ENCODE data around the gene NMRAL1.

NMRAL1 gene

DNA sequence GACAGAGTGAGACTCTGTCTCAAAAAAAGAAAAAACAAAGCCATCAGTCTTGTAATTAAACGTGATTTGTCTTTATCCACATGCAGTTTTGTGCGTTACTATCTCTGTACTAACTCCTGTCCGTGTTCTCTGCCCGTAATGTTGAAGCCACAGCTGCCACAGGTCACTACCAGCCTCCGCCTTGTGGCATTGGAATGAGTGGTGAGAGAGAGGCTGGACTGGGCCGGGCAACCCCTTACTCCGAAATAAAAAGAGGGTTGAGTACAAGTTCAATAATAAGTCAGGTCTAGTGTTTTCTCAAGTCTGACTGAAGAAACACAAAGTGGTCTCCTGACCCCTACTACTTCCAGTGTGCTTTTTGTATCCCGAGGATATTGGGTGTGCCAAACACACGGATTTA lies 43.4 kb downstream of the NMRAL1 start:
- Mint-ChIP-seq H3K4me3 (no peak overlapping the region), H3K9me3 (no peaks in the 10 kb centered on the region), H3K36me3 (peaks cover 40% of the 10 kb centered on the region), H3K27me3 (no peaks in the 10 kb centered on the region), H3K27ac (no peak overlapping the region), H3K4me1 (peaks cover 29% of the 10 kb centered on the region)
- ATAC-seq = no peak

DNA sequence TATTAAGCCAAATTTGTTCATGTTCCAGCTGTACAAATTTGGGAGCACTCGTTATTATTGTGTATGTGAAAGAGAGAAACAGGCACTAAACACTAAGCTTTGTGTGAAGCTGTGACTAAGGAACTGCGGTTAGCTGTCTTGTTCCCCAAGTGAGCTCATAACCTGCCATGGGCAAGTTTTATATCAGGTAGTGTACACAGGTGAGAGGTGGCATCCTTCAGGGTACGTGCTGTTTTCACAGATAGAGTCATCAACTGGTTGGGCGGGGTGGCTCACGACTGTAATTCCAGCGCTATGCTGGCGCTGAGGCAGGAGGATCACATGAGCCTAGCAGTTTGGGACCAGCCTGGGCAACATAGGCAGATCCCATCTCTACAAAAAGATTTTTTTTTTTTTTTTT lies 45.9 kb downstream of the NMRAL1 start:
- Mint-ChIP-seq H3K9me3 (no peaks in the 10 kb centered on the region), H3K4me3 (no peak overlapping the region), H3K36me3 (peaks cover 19% of the 10 kb centered on the region), H3K27ac (no peak overlapping the region), H3K4me1 (peaks cover 30% of the 10 kb centered on the region), H3K27me3 (no peaks in the 10 kb centered on the region)
- ATAC-seq = no peak

DNA sequence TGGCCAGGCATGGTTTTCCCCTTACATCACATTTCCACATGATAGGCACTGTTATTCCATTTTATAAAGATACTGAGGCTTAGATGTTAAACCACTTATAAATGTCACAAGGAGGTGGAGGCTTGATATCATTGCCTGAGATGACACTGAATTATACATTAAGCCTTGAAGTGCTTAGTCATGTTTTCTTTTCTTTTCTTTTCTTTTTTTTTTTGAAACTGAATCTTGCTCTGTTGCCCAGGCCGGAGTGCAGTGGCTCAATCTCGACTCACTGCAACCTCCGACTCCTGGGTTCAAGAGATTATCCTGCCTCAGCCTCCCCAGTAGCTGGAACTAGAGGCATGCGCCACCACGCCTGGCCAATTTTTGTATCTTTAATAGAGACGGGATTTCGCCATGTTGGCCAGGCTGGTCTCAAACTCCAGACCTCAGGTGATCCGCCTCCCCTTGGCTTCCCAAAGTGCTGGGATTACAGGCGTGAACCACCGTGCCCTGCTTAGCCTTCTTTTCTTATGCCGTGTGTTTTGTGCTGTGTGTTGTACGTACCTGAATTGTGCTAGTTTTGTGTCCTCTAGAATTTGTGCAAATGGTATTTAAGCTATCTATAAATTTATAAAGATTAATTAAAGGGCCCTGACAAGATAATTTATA lies 47.6 kb downstream of the NMRAL1 start:
- H3K4me3 Mint-ChIP-seq = peak overlapping the region; percentile 94
- ATAC-seq = no peak
- no peaks in the 10 kb centered on the region for H3K9me3 Mint-ChIP-seq
- H3K27me3 Mint-ChIP-seq = no peaks in the 10 kb centered on the region
- peaks cover 26% of the 10 kb centered on the region for H3K4me1 Mint-ChIP-seq
- peaks cover 11% of the 10 kb centered on the region for H3K36me3 Mint-ChIP-seq
- H3K27ac Mint-ChIP-seq = peak overlapping the region; percentile 100

GRCh38 chr16:4426021-4426684 lies 48.3 kb downstream of the NMRAL1 start:
- Mint-ChIP-seq H3K9me3 (no peaks in the 10 kb centered on the region), H3K4me3 (peak overlapping the region; percentile 94), H3K4me1 (peaks cover 26% of the 10 kb centered on the region), H3K27ac (peak overlapping the region; percentile 100), H3K36me3 (peaks cover 4% of the 10 kb centered on the region), H3K27me3 (no peaks in the 10 kb centered on the region)
- peak; percentile 49 for ATAC-seq

DNA sequence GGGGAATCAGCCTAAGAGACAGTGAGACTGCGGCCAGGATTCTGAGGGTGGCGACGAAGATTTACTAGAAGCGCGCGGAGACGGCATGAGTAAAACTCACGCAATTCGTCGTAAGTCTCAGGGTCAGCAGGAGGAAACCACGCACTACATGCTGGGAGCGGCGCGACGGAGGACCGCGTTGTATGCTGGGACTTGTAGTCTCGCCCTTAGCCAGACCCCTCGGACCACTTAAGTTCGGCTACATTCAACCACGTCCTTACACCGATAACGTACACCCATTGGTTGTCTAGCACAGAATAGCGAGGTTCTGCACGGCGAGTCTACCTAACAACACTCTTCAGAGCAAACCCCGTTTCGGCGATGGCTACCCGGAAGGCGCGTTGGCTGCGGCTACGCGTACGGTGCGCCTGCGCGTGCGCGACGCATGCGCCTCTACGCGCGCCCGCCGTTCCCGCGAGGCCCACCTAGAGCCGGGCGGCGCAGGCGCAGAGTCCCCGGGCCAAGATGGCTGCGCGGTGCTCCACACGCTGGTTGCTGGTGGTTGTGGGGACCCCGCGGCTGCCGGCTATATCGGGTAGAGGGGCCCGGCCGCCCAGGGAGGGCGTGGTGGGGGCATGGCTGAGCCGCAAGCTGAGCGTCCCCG lies 48.9 kb downstream of the NMRAL1 start, which contains the start of gene DNAJA3:
DNAJA3 (plus strand) TSS at position 491 of the 643 bp plus-strand sequence; CDS start at position 505, 14 bp downstream.
- Mint-ChIP-seq H3K4me1 (peaks cover 26% of the 10 kb centered on the region), H3K9me3 (no peaks in the 10 kb centered on the region), H3K36me3 (no peaks in the 10 kb centered on the region), H3K27ac (peak within 1 kb of the TSS; percentile 100), H3K27me3 (no peaks in the 10 kb centered on the region), H3K4me3 (peak within 1 kb of the TSS; percentile 94)
- ATAC-seq = peak; percentile 98

GRCh38 chr16:4420505-4421105 lies 53.8 kb downstream of the NMRAL1 start:
- Mint-ChIP-seq H3K36me3 (no peaks in the 10 kb centered on the region), H3K27me3 (no peaks in the 10 kb centered on the region), H3K4me3 (no peak overlapping the region), H3K4me1 (peaks cover 11% of the 10 kb centered on the region), H3K27ac (no peak overlapping the region), H3K9me3 (no peaks in the 10 kb centered on the region)
- no peak for ATAC-seq

DNA sequence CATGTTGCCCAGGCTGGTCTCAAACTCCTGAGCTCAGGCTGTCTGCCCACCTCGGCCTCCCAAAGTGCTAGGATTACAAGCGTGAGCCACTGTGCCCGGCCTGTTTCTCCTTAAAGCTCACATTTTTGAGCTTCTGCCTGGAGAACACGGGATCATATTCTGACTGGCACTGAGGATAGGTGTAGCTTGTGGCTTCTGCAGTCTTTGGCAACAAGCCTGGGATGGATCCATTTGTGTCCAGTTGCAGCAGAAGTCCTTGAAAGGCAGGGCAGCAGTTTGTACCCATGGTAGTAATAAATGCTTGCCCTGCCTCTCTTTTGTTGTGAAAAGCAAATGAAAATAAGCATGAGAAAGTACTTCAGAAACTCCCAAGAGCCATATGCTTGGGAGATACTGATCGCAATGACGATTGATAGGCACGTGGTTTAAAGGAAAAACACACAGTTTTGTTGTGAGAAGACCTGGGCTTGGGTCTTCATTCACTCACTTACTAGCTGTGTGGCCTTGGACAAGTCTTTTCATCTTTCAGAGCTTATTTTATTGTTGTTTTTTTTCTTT lies 54.9 kb downstream of the NMRAL1 start:
- H3K4me1 Mint-ChIP-seq = peaks cover 15% of the 10 kb centered on the region
- no peaks in the 10 kb centered on the region for H3K36me3 Mint-ChIP-seq
- ATAC-seq = no peak
- no peak overlapping the region for H3K27ac Mint-ChIP-seq
- H3K27me3 Mint-ChIP-seq = no peaks in the 10 kb centered on the region
- H3K4me3 Mint-ChIP-seq = no peak overlapping the region
- no peaks in the 10 kb centered on the region for H3K9me3 Mint-ChIP-seq

DNA sequence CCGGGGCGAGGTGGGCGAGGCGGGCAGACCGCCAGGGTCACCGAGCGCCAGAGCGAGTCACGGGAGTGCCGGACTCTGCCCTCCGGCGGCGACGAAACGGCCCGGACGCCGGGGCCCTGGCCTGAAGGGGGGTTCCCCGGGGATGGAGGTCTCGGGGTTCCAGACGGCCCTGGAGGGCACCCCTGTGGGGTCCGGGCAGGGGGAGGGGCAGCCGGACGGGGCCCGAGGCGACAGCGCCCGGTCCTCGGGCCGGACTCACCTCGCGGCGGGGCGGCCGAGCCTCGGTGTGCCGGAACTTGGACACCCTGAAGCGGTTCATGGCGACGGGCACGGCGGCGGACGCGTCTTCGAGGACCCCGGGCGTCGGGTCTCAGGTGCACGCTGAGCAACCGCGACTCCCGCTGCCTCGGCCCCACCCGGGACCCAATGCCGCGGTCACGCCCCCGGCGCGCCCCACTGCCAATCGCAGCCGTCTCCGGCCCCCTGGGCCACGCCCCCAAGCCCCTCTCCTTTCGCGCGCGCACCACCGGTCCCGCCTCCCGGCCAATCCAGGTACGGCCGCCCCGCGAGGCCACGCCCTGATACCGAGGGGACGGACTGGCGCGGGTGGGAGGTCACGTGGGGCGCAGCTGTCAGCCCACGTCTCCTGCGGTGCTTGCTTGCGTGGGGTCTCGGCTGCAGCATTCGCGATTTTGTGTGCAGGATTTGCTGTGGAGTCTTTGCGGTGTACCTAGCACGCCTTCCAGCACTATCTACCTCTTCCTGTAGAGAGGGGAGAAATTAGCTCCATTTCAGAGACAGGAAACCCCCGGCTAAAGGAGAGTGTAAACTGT lies 58.0 kb downstream of the NMRAL1 start, which contains the start of gene CORO7:
CORO7 (minus strand) TSS at position 397 of the 833 bp plus-strand sequence; CDS start at position 319, 78 bp downstream.
- no peaks in the 10 kb centered on the region for H3K9me3 Mint-ChIP-seq
- H3K4me3 Mint-ChIP-seq = peak within 1 kb of the TSS; percentile 88
- H3K27me3 Mint-ChIP-seq = no peaks in the 10 kb centered on the region
- ATAC-seq = peak; percentile 93
- H3K36me3 Mint-ChIP-seq = peaks cover 4% of the 10 kb centered on the region
- H3K4me1 Mint-ChIP-seq = peaks cover 26% of the 10 kb centered on the region
- H3K27ac Mint-ChIP-seq = peak within 1 kb of the TSS; percentile 88

- H3K4me3 Mint-ChIP-seq = peak overlapping the region; percentile 88
- H3K4me1 Mint-ChIP-seq = peaks cover 31% of the 10 kb centered on the region
- H3K9me3 Mint-ChIP-seq = no peaks in the 10 kb centered on the region
- peak overlapping the region; percentile 88 for H3K27ac Mint-ChIP-seq
- H3K27me3 Mint-ChIP-seq = no peaks in the 10 kb centered on the region
- ATAC-seq = peak; percentile 37
- H3K36me3 Mint-ChIP-seq = peaks cover 11% of the 10 kb centered on the region
Measured at GRCh38 chr16:4415538-4416199, 58.8 kb downstream of the NMRAL1 start.

GRCh38 chr16:4414187-4414917 lies 60.1 kb downstream of the NMRAL1 start:
- peak overlapping the region; percentile 88 for H3K27ac Mint-ChIP-seq
- H3K36me3 Mint-ChIP-seq = peaks cover 13% of the 10 kb centered on the region
- no peaks in the 10 kb centered on the region for H3K9me3 Mint-ChIP-seq
- H3K4me1 Mint-ChIP-seq = peaks cover 33% of the 10 kb centered on the region
- H3K4me3 Mint-ChIP-seq = peak overlapping the region; percentile 88
- H3K27me3 Mint-ChIP-seq = no peaks in the 10 kb centered on the region
- peak; percentile 80 for ATAC-seq

DNA sequence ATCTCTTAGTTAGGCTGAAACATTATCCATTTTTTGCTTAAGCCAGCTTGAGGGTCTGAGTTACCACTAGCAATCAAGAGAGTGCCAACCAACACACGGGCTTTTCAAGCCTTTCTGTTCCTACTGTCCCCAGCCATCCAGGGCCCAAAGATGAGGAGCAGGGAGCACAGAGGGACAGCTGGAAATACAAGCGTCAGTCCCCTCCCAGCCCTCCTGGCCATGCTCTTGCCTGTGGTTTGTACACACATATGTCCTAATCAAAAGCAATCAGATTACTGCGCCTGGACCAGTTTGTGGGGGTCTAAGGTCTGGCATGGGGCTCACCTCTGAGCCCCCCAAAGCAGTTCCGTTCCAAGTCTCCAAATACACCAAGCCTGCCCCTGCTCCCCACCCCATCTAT lies 61.6 kb downstream of the NMRAL1 start:
- Mint-ChIP-seq H3K4me3 (no peak overlapping the region), H3K4me1 (peaks cover 33% of the 10 kb centered on the region), H3K27ac (no peak overlapping the region), H3K9me3 (no peaks in the 10 kb centered on the region), H3K27me3 (no peaks in the 10 kb centered on the region), H3K36me3 (peaks cover 13% of the 10 kb centered on the region)
- no peak for ATAC-seq

GRCh38 chr16:4412159-4412558 lies 62.3 kb downstream of the NMRAL1 start:
- Mint-ChIP-seq H3K9me3 (no peaks in the 10 kb centered on the region), H3K4me3 (no peak overlapping the region), H3K4me1 (peaks cover 33% of the 10 kb centered on the region), H3K27me3 (no peaks in the 10 kb centered on the region), H3K27ac (no peak overlapping the region), H3K36me3 (peaks cover 13% of the 10 kb centered on the region)
- ATAC-seq = no peak
